GM10266 (cell line): Measurements from ENCODE around the gene EWSR1.

Experiments
- DNase-seq: peaks from one replicate; pipeline ENCODE4 v3.0.0; 2012; ENCODE audit errors: extremely low spot score
- TF ChIP-seq, protein P1 (sequence below): IDR thresholded peaks from 2 replicates; pipeline ENCODE4 v1.5.1; 2012; ENCODE audit warnings: mild to moderate bottlenecking, low read depth; ENCODE audit not compliant: control insufficient read depth, insufficient read depth; ENCODE audit errors: missing control alignments

The EWSR1 gene

GRCh38 chr22:29308148-29308790 is 40.2 kb downstream of the EWSR1 start:
- peak; percentile 16 for DNase-seq
- TF ChIP-seq, protein P1, sequence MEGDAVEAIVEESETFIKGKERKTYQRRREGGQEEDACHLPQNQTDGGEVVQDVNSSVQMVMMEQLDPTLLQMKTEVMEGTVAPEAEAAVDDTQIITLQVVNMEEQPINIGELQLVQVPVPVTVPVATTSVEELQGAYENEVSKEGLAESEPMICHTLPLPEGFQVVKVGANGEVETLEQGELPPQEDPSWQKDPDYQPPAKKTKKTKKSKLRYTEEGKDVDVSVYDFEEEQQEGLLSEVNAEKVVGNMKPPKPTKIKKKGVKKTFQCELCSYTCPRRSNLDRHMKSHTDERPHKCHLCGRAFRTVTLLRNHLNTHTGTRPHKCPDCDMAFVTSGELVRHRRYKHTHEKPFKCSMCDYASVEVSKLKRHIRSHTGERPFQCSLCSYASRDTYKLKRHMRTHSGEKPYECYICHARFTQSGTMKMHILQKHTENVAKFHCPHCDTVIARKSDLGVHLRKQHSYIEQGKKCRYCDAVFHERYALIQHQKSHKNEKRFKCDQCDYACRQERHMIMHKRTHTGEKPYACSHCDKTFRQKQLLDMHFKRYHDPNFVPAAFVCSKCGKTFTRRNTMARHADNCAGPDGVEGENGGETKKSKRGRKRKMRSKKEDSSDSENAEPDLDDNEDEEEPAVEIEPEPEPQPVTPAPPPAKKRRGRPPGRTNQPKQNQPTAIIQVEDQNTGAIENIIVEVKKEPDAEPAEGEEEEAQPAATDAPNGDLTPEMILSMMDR, result no peak

DNA sequence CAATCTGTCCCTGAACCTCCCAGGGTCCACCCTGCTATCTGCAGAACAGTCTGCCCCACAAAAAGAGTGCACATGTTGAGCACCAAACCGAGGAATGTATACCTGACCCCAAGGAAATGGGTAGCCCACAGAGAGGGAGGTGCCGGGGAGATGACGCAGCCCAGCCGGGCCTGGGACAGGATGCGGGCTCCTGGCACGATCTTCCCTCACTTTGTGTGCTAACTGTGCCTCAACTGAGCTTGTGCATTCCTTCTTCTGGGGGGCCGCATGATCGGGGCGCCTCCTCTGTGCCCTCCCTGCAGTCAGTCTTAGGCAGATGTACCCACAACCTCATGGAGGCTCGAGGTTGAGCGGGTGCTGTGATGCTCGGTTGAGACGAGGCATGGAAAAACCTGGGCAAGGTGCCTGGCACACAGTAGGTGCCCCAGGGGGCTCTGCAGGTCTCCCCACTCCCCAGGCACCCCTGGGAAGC is 40.8 kb downstream of the EWSR1 start:
- peak; percentile 52 for DNase-seq

GRCh38 chr22:29309332-29310064 is 41.4 kb downstream of the EWSR1 start:
- TF ChIP-seq, protein P1, result no peak
- DNase-seq, result peak; percentile 36

More for the DNA sequence above, 40.8 kb downstream of the EWSR1 start:
- TF ChIP-seq, protein P1, result no peak

DNA sequence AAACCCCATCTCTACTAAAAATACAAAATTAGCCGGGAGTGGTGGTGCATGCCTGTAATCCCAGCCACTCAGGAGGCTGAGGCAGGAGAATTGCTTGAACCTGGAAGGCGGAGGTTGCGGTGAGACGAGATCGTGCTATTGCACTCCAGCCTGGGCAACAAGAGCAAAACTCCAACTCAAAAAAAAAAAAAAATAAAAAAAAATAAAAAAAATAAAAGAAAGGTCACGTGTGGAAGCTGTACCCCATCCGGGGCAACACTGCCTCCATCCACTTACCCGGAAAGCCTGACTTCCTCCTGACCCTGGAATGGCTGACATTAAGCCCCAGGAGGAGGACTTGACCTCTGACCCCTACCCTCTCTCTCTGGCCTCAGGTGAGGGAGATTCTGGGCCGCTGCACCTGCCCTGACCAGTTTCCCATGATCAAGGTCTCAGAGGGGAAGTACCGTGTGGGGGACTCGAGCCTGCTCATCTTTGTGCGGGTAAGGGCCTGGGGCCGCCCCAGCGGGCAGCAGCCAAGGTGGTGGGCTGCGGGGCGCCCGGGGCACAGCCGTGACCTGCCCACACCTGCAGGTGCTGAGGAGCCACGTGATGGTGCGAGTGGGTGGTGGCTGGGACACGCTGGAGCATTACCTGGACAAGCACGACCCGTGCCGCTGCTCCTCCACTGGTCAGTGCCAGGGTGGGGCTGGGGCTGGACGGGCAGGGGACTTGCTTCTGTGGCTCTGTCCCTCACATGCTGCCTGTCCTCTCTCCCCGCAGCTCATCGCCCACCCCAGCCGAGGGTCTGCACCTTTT is 42.2 kb downstream of the EWSR1 start:
- TF ChIP-seq, protein P1, result no peak
- DNase-seq, result peak; percentile 48

- TF ChIP-seq, protein P1, result no peak
- peak; percentile 94 for DNase-seq
These were observed 42.8 kb downstream of the EWSR1 start for GRCh38 chr22:29310863-29311339.

- TF ChIP-seq, protein P1, result no peak
- DNase-seq, result no peak
These were observed 43.6 kb downstream of the EWSR1 start for GRCh38 chr22:29311464-29312217.
